GM12865 (cell line): ENCODE measurements around the gene PANK2.

Experiments
- DNase-seq: peaks from one replicate; pipeline ENCODE4 v3.0.0; 2010; ENCODE audit warnings: low read depth
- H3K4me3 ChIP-seq: 2 replicates; pipeline ENCODE4 v1.5.1; 2011; ENCODE audit warnings: mild to moderate bottlenecking, low read depth, low read length, control low read depth
- CTCF ChIP-seq: IDR thresholded peaks from 2 replicates; pipeline ENCODE4 v1.5.1; 2011; ENCODE audit warnings: low read length, control low read depth, low read depth, inconsistent platforms; ENCODE audit not compliant: insufficient read depth; ENCODE audit errors: missing control alignments

Gene PANK2

GRCh38 chr20:3909952-3910366 lies 20.8 kb downstream of the PANK2 start:
- no peak for DNase-seq
- no peak for TF ChIP-seq CTCF

DNA sequence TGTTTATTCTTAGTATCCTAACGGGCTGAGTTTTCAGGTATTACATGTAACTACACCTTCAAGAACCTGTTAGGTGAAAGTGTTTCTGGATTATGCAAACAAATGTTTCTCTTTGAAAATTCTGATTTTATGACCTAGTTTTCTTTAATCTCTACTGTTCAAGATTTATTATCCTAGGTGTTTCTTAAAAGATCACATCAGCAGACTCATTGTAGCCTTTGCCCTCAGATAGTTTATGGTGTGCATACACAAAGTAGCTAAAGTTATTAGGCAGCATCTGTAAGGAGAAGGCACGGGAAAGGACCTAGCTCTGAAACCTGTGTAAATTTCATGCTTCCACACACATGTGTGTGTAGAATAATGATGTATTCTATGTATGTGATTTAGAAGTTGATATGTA lies 21.7 kb downstream of the PANK2 start:
- DNase-seq: no peak
- no peak overlapping the region for H3K4me3 ChIP-seq
- TF ChIP-seq CTCF: no peak

More at GRCh38 chr20:3909952-3910366, 20.8 kb downstream of the PANK2 start:
- H3K4me3 ChIP-seq: no peak overlapping the region

GRCh38 chr20:3911956-3912355 lies 22.8 kb downstream of the PANK2 start:
- H3K4me3 ChIP-seq: no peak overlapping the region
- no peak for DNase-seq

DNA sequence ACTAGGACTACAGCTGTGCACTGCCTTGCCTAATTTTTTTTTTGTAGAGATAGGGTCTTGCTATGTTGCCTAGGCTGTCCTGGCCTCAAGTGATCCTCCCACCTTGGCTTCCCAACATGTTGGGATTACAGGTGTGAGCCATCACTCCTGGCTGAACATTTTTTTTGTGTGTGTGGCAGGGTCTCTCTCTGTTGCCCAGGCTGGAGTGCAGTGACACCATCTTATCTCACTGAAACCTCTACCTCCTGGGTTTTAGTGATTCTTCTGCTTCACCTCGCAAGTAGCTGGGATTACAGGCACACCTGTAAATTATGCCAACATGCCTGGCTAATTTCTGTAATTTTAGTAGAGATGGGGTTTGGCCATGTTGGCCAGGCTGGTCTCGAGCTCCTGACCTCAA lies 25.3 kb downstream of the PANK2 start:
- TF ChIP-seq CTCF: no peak
- DNase-seq: no peak
- no peak overlapping the region for H3K4me3 ChIP-seq

More at GRCh38 chr20:3911956-3912355, 22.8 kb downstream of the PANK2 start:
- TF ChIP-seq CTCF: no peak

DNA sequence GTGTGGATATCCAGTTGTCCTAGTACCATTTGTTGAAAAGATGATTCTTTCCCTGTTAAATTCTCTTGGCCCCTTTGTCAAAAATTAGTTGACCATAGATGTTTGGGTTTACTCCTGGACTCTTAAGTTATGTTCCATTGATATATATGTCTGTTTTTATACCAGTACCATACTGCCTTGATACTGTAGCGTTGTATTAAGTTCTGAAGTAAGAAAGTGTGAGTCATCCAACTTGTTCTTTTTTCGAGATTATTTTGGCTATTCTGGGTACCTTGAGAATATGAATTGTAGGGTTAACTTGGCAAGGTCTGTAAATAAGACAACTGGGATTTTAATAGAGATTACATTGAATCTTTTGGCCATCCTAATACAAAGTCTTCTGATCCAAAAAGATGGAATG lies 26.5 kb downstream of the PANK2 start:
- no peak overlapping the region for H3K4me3 ChIP-seq
- no peak for DNase-seq
- TF ChIP-seq CTCF: no peak

DNA sequence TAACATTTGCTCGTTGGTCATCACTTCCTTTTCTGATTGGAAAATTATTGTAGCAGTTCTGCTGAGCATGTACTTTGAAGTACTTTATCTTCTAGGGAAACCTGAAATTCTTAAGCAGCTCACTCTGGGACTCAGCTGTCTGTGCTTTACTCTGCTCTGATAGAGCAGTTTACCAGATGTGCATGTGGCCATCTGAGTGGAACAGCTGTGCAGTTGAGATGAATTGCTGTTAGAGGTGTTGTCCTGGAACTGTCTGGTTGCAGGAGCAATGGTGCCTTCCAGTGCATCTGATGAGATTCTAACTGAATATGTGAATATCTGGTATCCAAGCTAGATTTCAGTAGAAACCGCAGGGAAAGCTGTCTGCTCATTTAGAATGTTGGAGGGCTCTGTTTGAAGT lies 27.2 kb downstream of the PANK2 start:
- DNase-seq: no peak
- TF ChIP-seq CTCF: no peak

DNA sequence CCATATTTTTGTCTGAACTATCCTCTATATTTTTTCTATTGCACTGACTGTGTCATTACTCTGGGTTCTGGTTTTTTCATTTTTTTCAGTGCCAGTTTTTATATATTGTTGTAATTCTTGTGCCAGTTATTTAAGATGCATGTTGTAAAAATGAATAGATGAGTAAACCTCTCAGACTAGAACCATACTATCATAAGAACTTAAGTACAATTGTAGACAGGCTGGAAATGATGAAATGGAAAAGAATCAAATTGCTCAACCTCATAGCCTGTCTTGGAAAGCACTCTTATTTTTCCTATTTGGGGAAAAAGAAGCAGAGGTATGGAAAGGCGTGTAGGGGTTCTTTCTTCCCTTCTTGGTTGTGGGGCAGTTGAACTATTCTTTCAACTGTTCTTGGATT lies 30.2 kb downstream of the PANK2 start:
- no peak overlapping the region for H3K4me3 ChIP-seq
- no peak for TF ChIP-seq CTCF
- DNase-seq: no peak

More for the DNA sequence above, 27.2 kb downstream of the PANK2 start:
- no peak overlapping the region for H3K4me3 ChIP-seq
